HepG2 (cell line): Measurements from ENCODE around the gene ZCCHC24. TPM values are rescaled to one million over a fixed set of nuclear protein-coding genes. Genes with fewer than 3 reads are reported as not detected.

Experiments
- AFF4 ChIP-seq: sonication (generic); formaldehyde crosslinking; IDR thresholded peaks from 2 replicates; pipeline ENCODE4 v1.4.0; 2020; ENCODE audit warnings: missing genetic modification reagents
- FIP1L1 ChIP-seq: fragments of 200-400 bp; formaldehyde crosslinking; IDR thresholded peaks from 2 replicates; pipeline ENCODE4 v1.6.1; 2018; ENCODE audit warnings: low read depth, mild to moderate bottlenecking, low read length, moderate library complexity, borderline replicate concordance; ENCODE audit not compliant: insufficient read depth
- HIC2 ChIP-seq: sonication (generic); formaldehyde crosslinking; IDR thresholded peaks from 2 replicates; pipeline ENCODE4 v1.9.0; 2022; ENCODE audit warnings: low read depth, missing genetic modification reagents
- KDM6A ChIP-seq: IDR thresholded peaks from 2 replicates; pipeline ENCODE4 v1.6.1; 2016; ENCODE audit warnings: low read depth
- MXD1 ChIP-seq: sonication (generic); formaldehyde crosslinking; IDR thresholded peaks from 2 replicates; pipeline ENCODE4 v1.4.0; 2020; ENCODE audit warnings: mild to moderate bottlenecking, missing genetic modification reagents
- NCOR1 ChIP-seq: fragments of 200-600 bp; sonication (generic); IDR thresholded peaks from 2 replicates; pipeline ENCODE4 v1.7.0; 2017; ENCODE audit warnings: antibody characterized with exemption, low read length, borderline replicate concordance
- NFIC ChIP-seq: IDR thresholded peaks from 2 replicates; pipeline ENCODE4 v1.6.1; 2012; ENCODE audit warnings: mild to moderate bottlenecking, low read length, inconsistent platforms
- RCOR2 ChIP-seq: IDR thresholded peaks from 2 replicates; pipeline ENCODE4 v1.6.1; 2016; ENCODE audit warnings: missing biosample characterization, missing genetic modification reagents
- SP2 ChIP-seq: sonication (generic); formaldehyde crosslinking; IDR thresholded peaks from 2 replicates; pipeline ENCODE4 v1.5.1; 2020; ENCODE audit warnings: mild to moderate bottlenecking, missing genetic modification reagents
- ZBTB26 ChIP-seq: IDR thresholded peaks from 2 replicates; pipeline ENCODE4 v1.6.1; 2016; ENCODE audit warnings: missing compliant biosample characterization, missing genetic modification reagents, borderline replicate concordance
- ZNF18 ChIP-seq: sonication (generic); formaldehyde crosslinking; IDR thresholded peaks from 2 replicates; pipeline ENCODE4 v1.8.0; 2022; ENCODE audit warnings: mild to moderate bottlenecking, missing genetic modification reagents; ENCODE audit not compliant: insufficient replicate concordance
- ZNF768 ChIP-seq: sonication (generic); formaldehyde crosslinking; IDR thresholded peaks from 2 replicates; pipeline ENCODE4 v1.4.0; 2020; ENCODE audit warnings: missing genetic modification reagents
- ZSCAN12 ChIP-seq: sonication (generic); formaldehyde crosslinking; IDR thresholded peaks from 2 replicates; pipeline ENCODE4 v1.9.0; 2021; ENCODE audit warnings: mild to moderate bottlenecking, missing genetic modification reagents
- polyA plus RNA-seq, 8 experiments: library from polyadenylated mRNA; depleted of rRNA in 3 of 8; stranded (reverse) in 7 of 8; unstranded in 1 of 8; fragments of >200 nt; fragmentation: Illumina TruSeq in 4 of 8; extraction: Trizol in 4 of 8; gene quantifications; 2 replicates each; pipeline versions ENCODE4 v1.2.1 to v1.2.3, GENCODE V29; 2011 to 2016; ENCODE audit warnings: low read depth in 4 of 8, missing spikeins in 1 of 8, mixed read lengths in 1 of 8; ENCODE audit not compliant: insufficient read depth in 1 of 8
- total RNA-seq, 5 experiments: library from RNA; depleted of rRNA; stranded (reverse); fragments of >200 nt; fragmentation: Illumina TruSeq; extraction: Trizol; gene quantifications; 2 replicates each; pipeline ENCODE4 v1.2.3, GENCODE V29; 2016; ENCODE audit warnings: low read depth in 1 of 5

Gene ZCCHC24
- total and polyA plus RNA-seq, 2 of the 13 experiments (the other 11 are each of a cell fraction or from before 2014, with no cell fraction given): 3.1 to 7.9 TPM

GRCh38 chr10:79380125-79380945 lies 65.1 kb downstream of the ZCCHC24 start (continued):
- 0 out of 2 replicates have a peak, but pooled peaks have one; percentile 51 for TF ChIP-seq ZBTB26
- 0 out of 2 replicates have a peak, but pooled peaks have one; percentile 42 for TF ChIP-seq NFIC
- TF ChIP-seq RCOR2 (CRISPR knock-in tag): peak; percentile 77
- peak; percentile 78; the same call in 1 of the 2 replicates for TF ChIP-seq KDM6A (CRISPR knock-in tag)
- peak; percentile 88; the same call in 1 of the 2 replicates for TF ChIP-seq HIC2 (CRISPR knock-in tag)
- no peak for TF ChIP-seq SP2 (CRISPR knock-in tag)
- 0 out of 2 replicates have a peak, but pooled peaks have one; percentile 11 for TF ChIP-seq AFF4 (CRISPR knock-in tag)
- TF ChIP-seq ZNF18 (CRISPR knock-in tag): peak; percentile 98
- no peak for TF ChIP-seq ZSCAN12
- TF ChIP-seq ZNF768 (CRISPR knock-in tag): no peak; the same call in 1 of the 2 replicates
- no peak; the same call in 1 of the 2 replicates for TF ChIP-seq MXD1 (CRISPR knock-in tag)
- TF ChIP-seq FIP1L1: no peak
- peak; percentile 74 for TF ChIP-seq NCOR1
